Muscle layer of colon (tissue), 2 donors: Measurements from ENCODE around the gene NEK8.
A peak's percentile ranks its signal among the peaks of the same experiment; 100 is the strongest.
"Not testable (repeated sequence)": the region's sequence is repeated elsewhere in the genome, so short reads cannot be mapped to it uniquely, and the experiment has no call there.

Experiments used
- H3K27ac ChIP-seq: one replicate; pipeline ENCODE4 v1.7.0; 2013; ENCODE audit warnings: low read depth, mild to moderate bottlenecking, low read length, moderate library complexity
- H3K27me3 ChIP-seq, 2 donors: one replicate each; pipeline ENCODE4 v1.7.0; 2013; ENCODE audit warnings: low read length in 2 of 2, mild to moderate bottlenecking in 2 of 2; ENCODE audit not compliant: insufficient read depth in 2 of 2, control insufficient read depth in 1 of 2
- H3K36me3 ChIP-seq: one replicate; pipeline ENCODE4 v1.7.0; 2013; ENCODE audit warnings: mild to moderate bottlenecking, low read length; ENCODE audit not compliant: insufficient read depth
- H3K4me1 ChIP-seq: one replicate; pipeline ENCODE4 v1.7.0; 2013; ENCODE audit warnings: mild to moderate bottlenecking, low read length; ENCODE audit not compliant: insufficient read depth
- H3K4me3 ChIP-seq, 2 donors: one replicate each; pipeline ENCODE4 v1.7.0; 2013; ENCODE audit warnings: low read length in 2 of 2, low read depth in 1 of 2, mild to moderate bottlenecking in 1 of 2, moderate library complexity in 1 of 2
- H3K9ac ChIP-seq: one replicate; pipeline ENCODE4 v1.7.0; 2013; ENCODE audit warnings: low read length
- H3K9me3 ChIP-seq: one replicate; pipeline ENCODE4 v1.7.0; 2013; ENCODE audit warnings: mild to moderate bottlenecking, low read length
- donor health status: abdominal sarcoma.
- donor health status: Adenocarcinoma of cecum.

The NEK8 gene

DNA sequence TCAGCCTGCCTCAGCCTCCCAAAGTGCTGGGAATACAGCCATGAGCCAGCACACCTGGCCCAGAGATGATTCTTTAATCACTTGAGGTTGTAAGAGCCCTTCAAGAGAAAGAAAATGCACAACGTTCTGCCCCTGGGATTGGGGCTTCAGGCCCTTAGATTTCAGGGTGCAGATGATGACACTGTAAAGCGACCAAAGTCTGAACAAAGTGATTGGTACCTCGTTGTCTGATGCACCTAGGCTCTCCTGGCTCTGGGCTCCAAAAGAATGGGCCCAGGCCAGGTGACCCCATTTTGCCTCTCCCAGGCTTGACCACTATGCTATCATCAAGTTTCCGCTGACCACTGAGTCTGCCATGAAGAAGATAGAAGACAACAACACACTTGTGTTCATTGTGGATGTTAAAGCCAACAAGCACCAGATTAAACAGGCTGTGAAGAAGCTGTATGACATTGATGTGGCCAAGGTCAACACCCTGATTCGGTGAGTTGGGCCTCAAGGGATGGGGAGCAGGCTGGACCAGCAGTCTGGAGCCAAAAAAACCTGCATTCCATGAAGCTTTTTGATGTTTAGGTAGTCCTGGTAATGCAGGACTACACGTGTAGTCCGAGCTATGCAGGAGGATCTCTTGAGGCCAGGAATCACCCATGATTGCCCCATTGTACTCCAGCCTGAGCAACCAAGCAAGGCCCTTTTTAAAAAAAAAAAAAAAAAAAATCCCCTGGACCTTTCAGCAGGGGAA is 6.0 kb upstream of the NEK8 start:
- Histone ChIP-seq H3K4me1 (peaks cover 34% of the 10 kb centered on the region), H3K9me3 (no peaks in the 10 kb centered on the region), H3K27ac (no peak overlapping the region), H3K36me3 (peaks cover 37% of the 10 kb centered on the region), H3K27me3 (peaks cover 0 to 6% of the 10 kb centered on the region in 2 donors), H3K9ac (no peak overlapping the region), H3K4me3 (no peak overlapping the region)

DNA sequence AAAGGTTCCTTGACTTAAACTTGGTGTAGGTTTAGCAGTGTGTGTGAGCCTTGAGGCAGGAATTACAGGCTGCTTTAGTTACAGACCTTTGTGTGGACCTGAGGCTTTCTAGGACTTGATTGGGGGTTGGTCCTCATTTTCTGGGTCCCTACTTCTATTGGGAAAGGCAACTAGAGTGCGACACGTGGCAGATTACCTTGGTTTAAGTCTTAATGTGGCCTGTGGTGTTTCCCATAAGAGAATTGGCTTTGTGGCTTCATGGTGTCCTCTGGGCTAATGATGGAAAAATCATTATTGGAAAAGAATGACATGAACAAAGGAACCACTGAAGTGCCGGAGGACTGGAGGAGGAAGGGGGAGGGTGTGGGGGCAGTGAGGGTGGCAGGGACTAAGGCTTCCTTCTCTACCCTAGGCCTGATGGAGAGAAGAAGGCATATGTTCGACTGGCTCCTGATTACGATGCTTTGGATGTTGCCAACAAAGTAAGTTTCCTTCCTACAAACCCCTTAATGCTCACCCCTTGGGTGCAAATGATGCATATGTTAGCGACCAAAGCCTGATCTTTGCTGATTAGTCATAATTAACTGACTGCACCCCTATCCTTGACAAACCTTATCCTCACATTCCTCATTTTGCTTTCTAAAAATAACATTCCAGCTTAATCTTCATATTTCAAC is 5.3 kb upstream of the NEK8 start:
- H3K27me3 ChIP-seq = peaks cover 0 to 6% of the 10 kb centered on the region in 2 donors
- peaks cover 32% of the 10 kb centered on the region for H3K4me1 ChIP-seq
- no peak overlapping the region for H3K9ac ChIP-seq
- H3K36me3 ChIP-seq = peaks cover 37% of the 10 kb centered on the region
- no peaks in the 10 kb centered on the region for H3K9me3 ChIP-seq
- no peak overlapping the region for H3K27ac ChIP-seq
- no peak overlapping the region for H3K4me3 ChIP-seq

DNA sequence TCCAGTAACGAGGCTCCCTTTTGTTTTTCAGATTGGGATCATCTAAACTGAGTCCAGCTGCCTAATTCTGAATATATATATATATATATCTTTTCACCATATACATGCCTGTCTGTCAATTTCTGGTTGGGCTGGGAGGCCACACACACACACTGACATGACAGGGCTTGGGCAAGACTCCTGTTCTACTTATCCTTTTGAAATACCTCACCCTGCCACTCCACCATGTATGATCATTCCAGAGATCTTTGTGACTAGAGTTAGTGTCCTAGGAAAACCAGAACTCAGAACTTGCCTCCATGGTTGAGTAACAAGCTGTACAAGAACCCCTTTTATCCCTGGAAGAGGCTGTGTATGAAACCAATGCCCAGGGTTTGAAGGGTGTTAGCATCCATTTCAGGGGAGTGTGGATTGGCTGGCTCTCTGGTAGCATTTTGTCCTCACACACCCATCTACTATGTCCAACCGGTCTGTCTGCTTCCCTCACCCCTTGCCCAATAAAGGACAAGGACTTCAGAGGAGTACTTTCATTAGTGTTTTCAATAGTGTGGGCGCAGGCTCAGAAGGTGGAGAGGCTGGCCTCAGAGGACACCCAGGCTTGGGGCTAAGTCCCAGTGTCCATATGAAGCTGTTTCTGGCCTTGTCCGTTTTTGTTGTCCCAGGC is 4.6 kb upstream of the NEK8 start:
- not testable (repeated sequence) for H3K9me3 ChIP-seq, H3K27me3 ChIP-seq, H3K9ac ChIP-seq, H3K27ac ChIP-seq, H3K4me3 ChIP-seq
- H3K36me3 ChIP-seq = peaks cover 37% of the 10 kb centered on the region
- H3K4me1 ChIP-seq = peaks cover 26% of the 10 kb centered on the region

DNA sequence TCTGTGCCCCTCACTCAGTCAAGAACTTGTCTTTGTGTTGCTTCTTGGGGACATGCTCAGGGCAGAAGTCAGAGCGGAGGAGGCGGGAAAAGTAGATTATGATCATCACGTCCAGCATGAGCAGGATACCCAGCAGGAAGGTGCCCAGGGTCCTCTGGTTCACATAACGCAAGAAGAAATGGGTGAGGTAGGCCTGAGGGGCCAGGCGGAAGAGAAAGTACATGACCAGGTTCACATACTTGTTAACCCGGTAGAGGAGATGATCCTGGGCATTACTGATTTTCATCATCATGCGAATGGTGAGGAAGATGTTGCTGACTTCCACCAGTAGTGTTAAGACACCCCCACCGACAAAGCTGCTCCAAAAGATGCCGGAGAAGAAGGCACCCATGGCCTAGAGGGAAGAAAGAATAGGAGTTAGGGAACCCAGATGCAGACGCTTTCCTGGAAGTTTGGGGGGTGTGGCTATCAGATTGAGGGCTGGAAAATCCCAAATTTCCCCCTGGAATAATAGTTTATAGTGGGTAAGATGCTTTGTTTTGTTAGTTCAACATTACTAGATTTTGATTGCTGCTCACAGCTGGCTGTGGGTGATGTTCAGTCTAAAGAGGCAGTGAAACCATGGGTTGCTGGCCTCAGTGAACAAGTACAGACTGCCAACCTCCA is 4.0 kb upstream of the NEK8 start:
- Histone ChIP-seq H3K4me1 (peaks cover 26% of the 10 kb centered on the region), H3K36me3 (peaks cover 37% of the 10 kb centered on the region), H3K9me3 (no peaks in the 10 kb centered on the region), H3K27ac (no peak overlapping the region), H3K4me3 (no peak overlapping the region), H3K27me3 (peaks cover 0 to 6% of the 10 kb centered on the region in 2 donors), H3K9ac (no peak overlapping the region)

DNA sequence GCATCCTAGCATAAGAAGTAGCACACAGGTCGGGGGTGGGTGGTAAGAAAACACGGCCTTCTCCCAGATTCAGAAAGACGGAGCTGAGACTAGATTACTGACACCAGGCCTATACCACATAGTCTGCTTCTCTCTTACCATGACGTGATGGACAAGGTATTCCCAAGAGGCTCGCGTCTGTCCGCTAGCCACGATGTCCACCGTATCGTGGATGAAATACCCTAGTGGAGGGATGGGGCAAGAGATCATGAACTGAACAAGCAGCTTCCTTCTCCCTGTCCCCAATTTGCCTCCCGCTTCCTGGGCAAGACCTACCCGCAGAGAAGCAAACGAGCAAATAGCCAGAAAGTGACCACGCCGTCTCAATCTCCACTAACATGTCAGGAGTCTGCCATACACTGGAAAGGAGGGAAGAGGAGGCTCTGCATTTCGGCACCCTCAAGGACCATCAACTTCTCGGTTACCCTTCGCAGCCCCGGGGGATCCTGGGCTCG is 3.4 kb upstream of the NEK8 start:
- Histone ChIP-seq H3K27ac (no peak overlapping the region), H3K9me3 (no peaks in the 10 kb centered on the region), H3K27me3 (peaks cover 0 to 6% of the 10 kb centered on the region in 2 donors), H3K4me1 (peaks cover 26% of the 10 kb centered on the region), H3K9ac (no peak overlapping the region), H3K36me3 (peaks cover 37% of the 10 kb centered on the region), H3K4me3 (peak overlapping the region in 1 of 2 donors; percentile 32)

DNA sequence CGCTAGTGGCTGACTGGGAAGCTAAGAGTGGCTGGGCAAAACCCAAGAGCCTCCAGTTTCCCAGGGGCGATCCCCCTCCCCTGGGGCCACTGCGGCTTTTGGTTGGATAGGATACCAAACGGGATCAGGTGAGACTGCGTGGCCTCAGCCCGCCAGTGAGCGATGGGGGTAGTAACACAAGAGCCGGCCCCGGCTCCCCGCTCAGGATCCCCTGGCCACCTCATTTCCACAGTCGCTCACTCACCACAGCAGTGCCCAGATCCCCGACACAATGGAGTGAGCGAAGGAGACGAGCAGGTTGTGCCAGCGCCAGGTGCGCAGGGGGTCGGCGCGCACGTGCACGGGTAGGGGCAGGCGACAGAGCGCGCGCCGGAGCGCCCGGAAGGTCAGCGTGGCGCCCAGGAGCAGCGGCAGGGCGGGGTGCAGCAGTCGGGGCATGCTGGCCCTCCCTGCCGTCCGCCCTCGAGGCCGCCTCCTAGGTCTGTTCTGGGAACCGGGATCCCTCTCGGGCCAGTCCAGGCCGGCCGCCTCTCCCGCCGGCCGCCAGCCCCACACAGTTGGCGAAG is 2.8 kb upstream of the NEK8 start:
- Histone ChIP-seq H3K4me1 (peaks cover 23% of the 10 kb centered on the region), H3K36me3 (peaks cover 37% of the 10 kb centered on the region), H3K27ac (no peak overlapping the region), H3K9me3 (no peaks in the 10 kb centered on the region), H3K27me3 (peaks cover 0 to 6% of the 10 kb centered on the region in 2 donors), H3K4me3 (peak overlapping the region in 1 of 2 donors; percentile 32), H3K9ac (no peak overlapping the region)

DNA sequence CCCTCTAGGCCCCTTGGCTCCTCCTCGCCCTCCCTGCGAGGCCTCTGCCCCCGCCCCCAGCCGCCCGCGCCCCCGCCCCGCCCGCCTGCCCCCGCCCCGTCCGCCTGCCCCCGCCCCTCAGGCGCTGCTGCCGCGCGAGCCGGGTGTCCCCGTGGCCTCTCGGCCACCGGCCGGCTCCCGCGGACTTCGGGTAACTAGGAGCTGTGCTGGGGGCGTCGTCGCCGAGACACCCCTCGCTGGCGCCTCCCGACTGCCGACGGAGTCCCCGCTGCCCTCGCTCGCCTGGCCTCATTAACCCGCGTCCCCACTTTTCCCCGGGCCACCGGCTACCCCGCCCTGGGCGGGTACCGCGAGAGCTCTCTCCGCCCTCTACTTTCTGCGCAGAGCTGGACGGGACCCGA is 2.4 kb upstream of the NEK8 start, which contains the start of gene TLCD1:
Gene TLCD1, minus strand, starts transcription at position 8 of the 401 bp plus-strand sequence. CDS start 136 bp downstream, outside the sequence.
- H3K36me3 ChIP-seq = peaks cover 37% of the 10 kb centered on the region
- H3K9ac ChIP-seq = no peak within 1 kb of the TSS

DNA sequence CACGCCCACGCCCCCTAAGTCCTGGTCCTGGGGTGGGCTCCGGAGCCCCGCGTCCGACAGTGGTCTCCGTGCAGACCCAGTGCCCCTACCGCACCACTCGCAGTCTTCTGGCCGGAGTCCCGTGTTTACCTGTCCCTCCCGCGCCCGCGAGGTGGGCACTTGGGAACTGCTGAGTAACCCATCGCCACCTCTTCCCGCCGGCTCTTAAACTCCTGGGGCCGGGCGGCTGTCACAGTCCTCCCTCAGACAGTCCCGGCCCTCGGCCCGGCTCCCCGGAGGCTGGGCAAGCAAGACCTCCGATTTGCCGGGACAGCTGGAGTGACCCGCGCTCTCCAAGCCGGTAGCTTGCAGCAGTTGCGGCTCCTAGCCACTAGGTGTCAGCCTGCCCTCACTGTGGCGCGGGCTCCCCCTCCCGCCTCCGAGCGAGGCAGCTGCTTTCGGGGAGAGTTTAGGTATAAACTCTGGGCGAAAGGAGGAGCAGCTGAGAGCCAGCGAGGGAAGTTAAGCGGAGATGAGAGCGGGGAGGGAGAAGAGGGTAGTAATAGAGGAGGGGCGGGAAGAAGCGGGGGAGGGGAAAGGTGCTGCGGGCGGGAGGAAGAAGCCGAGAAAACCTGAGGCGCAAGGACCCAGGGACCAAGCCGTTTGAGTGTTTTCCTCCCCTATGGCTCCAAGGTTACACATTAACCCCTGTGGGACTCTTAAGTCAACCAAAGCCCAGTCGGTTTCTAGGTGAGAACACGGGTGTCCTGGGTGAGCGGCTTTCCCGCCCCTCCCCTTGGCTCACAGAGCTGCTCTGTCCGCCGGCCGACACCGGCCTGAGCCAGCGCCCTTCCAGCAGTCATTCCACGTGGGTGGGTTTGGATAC is 1.7 kb upstream of the NEK8 start:
- H3K27me3 ChIP-seq = peaks cover 0 to 6% of the 10 kb centered on the region in 2 donors
- peak overlapping the region; percentile 61 for H3K27ac ChIP-seq
- peak overlapping the region; percentile 71 to 92 for H3K4me3 ChIP-seq
- no peak overlapping the region for H3K9ac ChIP-seq
- no peaks in the 10 kb centered on the region for H3K9me3 ChIP-seq
- peaks cover 32% of the 10 kb centered on the region for H3K36me3 ChIP-seq
- H3K4me1 ChIP-seq = peaks cover 12% of the 10 kb centered on the region

More for the DNA sequence above, 2.4 kb upstream of the NEK8 start, which contains the start of gene TLCD1:
- peaks cover 18% of the 10 kb centered on the region for H3K4me1 ChIP-seq
- peak within 1 kb of the TSS; percentile 71 to 92 for H3K4me3 ChIP-seq
- peak within 1 kb of the TSS; percentile 61 for H3K27ac ChIP-seq
- H3K27me3 ChIP-seq = peaks cover 0 to 6% of the 10 kb centered on the region in 2 donors
- H3K9me3 ChIP-seq = no peaks in the 10 kb centered on the region

DNA sequence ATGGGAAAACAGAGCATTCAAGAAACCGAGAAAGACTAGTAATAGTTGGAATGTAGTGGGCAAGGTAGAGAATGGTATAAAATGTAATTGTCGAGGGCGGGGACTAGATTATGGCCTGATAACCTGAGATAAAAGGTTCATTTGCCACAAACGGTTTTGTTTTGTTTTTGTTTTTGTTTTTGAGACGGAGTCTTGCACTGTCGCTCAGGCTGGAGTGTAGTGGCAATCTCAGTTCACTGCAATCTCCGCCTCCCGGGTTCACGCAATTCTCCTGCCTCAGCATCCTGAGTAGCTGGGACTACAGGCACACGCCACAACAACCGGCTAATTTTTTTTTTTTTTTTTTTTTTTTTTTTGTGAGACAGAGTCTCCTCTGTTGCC is 1.4 kb downstream of the NEK8 start:
- peaks cover 0 to 6% of the 10 kb centered on the region in 2 donors for H3K27me3 ChIP-seq
- H3K9me3 ChIP-seq = no peaks in the 10 kb centered on the region
- H3K27ac ChIP-seq = no peak overlapping the region
- no peak overlapping the region for H3K9ac ChIP-seq
- no peak overlapping the region for H3K4me3 ChIP-seq
- H3K4me1 ChIP-seq = peaks cover 12% of the 10 kb centered on the region
- H3K36me3 ChIP-seq = peaks cover 3% of the 10 kb centered on the region

DNA sequence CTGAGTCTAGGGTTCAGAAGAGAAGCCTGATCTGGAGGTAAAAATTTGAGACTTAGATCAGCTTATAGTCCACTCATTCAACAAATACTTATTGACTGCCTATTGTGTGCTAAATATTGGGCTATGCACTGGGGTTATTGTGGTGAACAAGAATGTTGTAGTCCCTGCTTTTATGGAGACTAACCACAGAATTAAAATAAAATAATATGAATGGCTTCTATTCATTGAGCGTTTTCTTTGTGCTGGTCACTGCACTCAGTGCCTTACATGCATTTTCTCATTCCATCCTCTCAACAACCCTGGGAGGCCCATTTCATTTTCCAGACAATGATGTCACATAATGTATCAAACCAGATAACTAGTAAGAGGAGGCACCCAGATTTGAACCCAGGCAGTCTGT is 4.8 kb downstream of the NEK8 start:
- Histone ChIP-seq H3K27ac (no peak overlapping the region), H3K9me3 (no peaks in the 10 kb centered on the region), H3K36me3 (no peaks in the 10 kb centered on the region), H3K27me3 (no peaks in the 10 kb centered on the region), H3K4me1 (no peaks in the 10 kb centered on the region), H3K4me3 (no peak overlapping the region), H3K9ac (no peak overlapping the region)
